RCC 7860 (cell line): ENCODE measurements around the gene ADSS1.

Experiments used
- DNase-seq: peaks from one replicate; pipeline ENCODE4 v3.0.0-alpha.2; 2015; ENCODE audit warnings: low spot score
- FAIRE-seq: peaks from 2 replicates; lab custom pipeline; 2012; peaks lifted over from hg19 to GRCh38; lab: Jason Lieb, UNC

ADSS1 gene

DNA sequence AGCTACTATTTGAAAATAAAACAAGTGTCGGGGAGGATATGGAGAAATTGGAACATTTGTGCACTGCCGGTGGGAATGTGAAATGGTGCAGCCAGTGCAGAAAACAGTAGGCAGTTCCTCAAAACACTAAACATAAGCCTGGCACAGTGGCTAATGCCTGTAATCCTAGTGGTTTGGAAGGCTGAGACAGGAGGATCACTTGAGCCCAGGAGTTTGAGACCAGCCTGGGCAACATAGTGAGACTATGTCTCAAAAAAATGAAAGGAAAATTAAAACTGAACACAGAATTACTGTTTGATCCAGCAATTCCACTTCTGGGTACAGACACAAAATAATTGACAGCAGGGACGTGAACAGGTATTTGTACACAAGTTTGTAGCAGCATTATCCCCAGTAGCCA, 41.5 kb downstream of the ADSS1 start:
- FAIRE-seq: no peak
- no peak for DNase-seq

DNA sequence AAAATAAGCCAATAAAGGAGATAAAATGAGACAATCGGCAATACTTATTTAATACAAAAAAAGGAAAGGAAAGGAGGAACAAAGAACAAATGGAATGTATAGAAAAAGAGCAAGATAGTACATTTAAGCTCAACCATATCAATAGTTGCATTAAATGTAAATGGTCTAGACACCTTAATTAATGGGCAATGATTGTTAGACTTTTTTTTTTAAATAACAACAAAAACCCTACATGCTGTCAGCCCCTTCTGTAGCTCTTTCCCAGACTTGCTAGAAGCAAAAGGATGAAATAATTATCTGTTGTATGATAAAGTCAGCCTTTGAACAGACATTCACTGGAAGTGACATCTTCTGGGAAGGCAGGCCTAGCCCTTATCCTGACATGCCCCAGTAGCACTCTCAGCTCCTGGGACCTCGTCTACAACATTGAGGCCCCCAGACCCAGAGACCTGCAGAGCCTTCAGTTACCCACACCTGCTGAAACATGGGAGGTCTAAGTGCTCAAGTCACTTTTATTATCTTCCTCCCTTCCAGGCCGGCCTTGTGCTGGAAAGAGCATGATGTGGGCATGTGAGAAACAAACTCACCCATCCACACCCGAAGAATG, 42.3 kb downstream of the ADSS1 start:
- no peak for FAIRE-seq
- no peak for DNase-seq

DNA sequence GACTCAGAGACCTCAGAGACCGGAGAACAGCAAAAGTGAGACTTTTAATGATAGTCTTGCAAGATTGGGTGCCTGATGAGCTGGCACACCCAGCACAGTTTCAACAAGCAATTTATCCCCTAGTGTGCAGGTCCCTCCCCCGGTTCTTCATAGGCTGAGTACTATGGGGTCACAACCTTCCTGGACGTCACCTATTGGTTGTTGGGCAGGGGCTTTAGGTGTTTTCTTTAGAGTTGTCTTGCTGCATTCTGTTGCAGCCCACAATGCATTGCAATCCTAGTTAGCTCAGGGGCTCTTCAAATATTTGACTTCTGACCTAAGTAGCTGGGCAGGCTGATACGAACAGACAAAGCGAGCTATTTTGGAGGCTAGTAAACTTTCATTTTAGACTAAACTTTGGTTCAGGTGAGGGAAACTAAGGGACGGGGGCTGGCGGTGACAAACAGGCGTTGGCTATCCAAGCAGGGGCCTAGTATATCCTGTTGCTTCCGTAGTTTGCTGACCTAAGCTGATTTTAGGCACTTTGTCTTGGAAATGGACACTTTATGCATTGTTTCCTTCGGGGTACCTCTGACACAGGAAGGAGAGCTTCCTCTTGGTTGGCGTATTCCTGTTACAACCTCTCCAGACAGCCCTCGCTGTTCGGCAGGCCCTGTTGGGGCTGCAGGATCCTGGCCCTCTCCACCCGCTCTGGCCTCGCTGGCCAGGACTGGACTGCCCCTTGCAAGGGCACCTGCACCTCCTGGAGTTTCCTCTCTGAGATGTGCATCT, 43.0 kb downstream of the ADSS1 start:
- FAIRE-seq (no peak), DNase-seq (no peak)

DNA sequence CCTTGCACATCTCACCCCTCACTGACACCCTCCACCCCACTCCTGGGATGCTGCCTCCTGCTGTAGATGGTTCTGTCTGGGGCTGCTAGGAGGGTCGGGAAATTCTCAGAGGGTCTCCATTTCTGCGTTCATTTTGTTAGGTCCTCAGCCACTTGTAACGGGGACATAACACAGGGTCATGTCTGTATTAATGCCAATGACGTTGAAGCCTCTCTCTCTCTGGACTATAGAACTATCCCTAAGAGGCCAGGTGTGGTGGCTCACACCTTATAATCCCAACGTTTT, 43.5 kb downstream of the ADSS1 start:
- FAIRE-seq (no peak), DNase-seq (no peak)

DNA sequence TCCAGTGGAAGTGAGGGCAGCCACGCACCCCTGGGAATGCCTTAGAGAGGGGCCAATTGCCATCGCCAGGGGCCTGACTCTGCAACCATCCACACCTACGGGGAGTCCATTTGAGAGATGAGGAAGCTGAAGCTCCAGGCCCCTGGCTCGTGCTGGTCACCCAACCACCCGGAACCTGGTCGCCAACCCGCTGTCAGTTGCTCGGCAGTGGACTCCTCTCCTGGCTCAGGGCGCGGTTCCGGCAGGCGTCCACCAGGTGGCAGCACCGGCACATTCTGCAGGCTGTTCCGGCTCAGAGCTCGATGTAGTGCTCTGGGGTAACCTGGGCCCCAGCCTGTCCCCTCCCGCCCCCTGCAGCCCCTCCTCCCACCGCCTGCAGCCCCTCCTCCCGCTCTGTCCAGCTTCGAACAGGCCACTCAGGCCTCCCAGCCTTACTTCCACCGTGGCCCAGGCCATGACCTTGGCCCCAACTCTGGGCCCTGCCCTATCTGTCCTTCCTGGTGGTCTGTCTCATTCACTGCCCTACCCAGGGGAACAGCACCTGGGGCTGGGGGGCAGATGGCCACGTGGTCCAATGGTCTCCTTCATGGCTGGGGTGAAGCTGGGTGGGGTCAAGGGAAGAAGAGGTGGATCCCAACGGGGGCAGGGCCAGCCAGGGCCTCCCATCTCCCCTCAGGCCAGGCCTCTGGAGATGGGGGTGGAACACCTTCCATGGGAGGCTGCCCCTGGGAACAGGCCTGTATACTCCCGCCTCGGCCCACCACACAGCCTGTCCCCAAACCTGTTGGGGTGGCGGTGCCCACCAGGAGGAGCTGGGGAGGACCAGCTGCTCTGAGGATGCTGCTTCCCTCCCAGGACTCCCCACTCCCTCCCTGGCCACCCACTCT, 44.7 kb downstream of the ADSS1 start:
- FAIRE-seq (no peak), DNase-seq (peak; percentile 49)

DNA sequence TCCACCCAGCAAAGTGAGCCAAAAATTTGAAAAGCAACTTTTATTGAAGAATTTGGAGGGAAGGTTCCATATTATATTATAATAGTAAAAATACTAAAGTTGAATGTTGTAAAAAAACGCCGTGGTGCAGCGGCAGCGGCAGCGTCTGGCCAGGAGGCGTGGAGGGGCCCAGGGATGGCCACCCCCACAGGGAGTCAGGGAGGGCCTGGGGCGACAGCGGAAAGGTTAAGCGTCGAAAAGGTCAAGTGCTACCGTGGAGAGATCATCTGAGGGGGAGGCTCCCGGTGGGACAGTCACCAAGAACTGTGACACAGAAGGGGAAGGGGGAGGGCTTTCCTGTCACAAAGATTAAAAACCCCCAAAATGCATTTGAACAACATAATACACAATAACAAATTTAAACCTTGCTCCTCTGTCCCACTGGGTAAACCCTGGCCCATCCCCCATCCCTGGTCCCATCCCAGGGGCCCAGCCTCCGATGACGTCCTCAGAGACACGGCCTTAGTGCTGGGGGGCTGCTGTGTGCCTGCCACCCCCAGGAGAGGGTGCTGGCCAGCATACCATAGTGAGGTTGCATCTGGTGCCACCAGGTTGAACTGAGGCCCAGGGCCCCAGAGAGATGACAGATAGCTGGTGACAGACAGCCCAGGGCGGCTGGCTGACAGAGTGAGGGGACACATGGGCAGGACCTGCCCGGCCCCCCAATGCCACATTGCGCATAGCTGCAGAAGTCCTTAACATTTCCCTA, 45.5 kb downstream of the ADSS1 start:
- FAIRE-seq: no peak
- DNase-seq: no peak

DNA sequence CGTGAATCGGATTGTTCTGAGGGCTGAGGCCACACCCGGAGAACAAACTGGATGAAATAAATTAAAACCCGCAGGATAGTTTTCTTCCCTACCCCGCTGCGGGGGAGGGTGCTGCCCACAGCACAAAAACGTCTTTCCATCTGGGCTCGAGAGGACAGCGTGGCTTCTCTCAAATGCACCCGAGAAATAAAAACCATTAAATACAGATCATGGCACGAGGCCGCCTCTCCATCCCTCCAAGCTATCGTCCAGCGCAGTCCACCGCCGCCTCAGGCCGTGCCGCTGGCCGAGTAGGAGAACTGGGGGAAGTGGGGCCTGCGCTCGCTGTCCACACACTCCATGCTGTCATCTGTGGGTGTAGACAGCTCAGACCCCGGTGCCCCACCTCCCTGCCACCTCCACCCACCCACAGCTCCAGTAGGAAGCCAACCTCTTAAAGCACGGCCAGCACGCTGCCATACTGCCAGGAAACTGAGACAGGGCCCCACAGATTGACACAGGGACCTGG, 46.1 kb downstream of the ADSS1 start:
- FAIRE-seq (no peak), DNase-seq (no peak)

DNA sequence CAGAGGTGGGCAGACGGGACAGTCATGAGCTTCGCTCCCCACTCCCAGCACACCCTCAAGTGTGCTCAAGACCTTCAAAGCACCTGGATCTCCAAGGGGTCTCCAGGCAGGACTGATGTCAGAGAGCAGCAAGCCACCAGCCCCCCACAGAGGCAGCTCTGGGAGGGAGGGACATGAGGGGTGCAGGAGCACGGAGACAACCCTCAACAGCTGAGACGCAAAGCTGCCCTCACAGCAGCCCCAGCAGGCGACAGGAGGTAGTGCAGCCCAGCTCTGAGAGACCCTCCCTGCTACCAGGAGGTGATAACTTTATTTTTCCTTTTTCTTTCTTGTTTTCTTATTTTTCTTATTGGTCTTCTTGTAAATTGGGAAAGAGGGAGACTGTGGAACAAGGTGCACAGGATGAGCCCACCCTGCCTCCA, 46.8 kb downstream of the ADSS1 start:
- DNase-seq: no peak
- no peak for FAIRE-seq

DNA sequence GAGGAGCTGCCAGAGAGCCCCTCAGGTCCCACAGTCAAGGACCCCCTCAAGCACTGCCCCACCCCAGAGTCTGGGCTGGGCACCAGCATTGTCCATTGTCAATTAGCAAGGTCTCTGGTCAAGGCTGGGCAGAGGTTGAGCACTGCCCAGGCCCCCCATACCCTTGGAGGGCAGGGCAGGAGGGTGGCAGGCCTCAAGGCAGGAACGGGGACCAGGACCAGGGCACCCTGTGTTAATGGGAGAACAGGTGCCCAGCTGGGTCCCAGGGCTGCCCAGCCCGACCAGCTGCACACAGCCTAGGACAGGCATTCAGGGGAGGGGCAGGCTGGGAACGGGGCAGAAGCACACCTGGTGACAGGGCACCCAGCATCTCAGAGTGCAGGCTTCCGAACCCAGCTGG, 47.3 kb downstream of the ADSS1 start:
- no peak for FAIRE-seq
- DNase-seq: no peak

DNA sequence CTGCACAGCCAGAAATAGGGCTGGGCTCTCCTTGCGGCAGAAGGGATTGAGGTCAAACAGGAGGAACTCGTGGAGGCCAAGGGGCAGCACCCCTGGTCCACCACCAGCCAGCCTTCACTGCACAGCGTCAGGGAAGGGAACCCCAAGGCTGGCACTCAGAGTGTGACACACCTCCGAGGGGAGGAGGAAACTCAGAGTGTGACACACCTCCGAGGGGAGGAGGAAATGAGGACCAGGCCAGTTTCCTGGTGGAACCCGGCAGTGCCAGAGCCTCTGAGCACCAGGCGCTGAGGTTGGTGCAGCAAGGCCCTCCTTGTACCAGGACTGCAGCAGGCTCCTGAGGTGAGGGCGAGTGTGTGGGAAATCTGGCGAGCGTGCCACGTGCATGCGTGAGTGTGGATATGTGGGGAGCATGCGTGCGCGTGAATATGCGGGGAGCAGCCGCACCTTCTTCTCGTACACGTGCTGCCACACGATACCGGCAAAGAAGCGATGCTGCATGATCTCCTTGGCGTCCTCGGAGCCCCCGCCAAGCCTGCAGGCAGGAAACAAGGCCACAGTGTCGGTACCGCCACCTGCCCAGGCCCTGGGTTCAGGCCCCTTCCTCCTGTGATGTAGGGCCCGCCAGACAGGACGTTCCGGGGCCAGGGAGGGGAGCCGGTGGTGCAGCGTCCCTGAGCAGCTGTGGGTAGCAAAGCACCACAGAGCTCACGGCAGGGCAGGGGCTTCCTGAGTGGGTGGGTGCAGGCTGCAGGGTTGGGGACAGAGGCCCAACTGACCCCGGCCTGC, 48.1 kb downstream of the ADSS1 start:
- DNase-seq: no peak
- FAIRE-seq: no peak

DNA sequence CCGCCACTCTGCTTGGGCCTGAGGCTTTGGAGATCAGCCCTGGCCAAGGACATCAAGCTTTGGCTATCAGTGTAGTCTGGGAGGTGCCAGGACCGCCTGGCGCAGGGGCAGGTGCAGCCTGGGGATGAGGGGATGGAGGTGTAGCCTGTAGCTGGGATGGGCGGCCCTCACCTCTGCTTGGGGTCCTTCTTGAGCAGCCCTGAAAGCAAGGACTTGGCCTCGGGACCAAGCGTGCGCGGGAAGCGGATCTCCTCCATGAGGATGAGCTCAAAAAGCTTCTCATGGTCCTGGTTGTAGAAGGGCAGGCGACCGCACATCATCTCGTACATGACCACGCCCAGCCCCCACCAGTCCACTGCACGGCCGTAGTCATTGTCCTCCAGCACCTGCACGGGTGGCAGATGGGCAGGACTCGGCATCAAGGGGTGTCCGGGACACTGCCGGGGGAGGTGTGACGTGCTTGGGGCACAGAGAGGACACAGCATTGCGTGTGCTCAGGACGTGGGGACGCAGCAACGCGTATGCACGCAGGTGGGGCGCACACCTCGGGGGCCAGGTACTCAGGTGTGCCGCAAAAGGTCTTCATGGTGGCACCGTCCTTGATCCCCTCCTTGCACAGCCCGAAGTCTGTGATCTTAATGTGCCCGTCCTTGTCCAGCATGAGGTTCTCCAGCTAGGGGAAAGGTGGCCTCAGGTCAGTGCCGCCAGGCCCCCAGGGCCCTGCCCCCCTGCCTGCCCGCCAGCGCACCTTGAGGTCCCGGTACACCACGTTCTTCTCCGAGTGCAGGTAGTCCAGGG, 48.9 kb downstream of the ADSS1 start:
- no peak for DNase-seq
- FAIRE-seq: no peak

DNA sequence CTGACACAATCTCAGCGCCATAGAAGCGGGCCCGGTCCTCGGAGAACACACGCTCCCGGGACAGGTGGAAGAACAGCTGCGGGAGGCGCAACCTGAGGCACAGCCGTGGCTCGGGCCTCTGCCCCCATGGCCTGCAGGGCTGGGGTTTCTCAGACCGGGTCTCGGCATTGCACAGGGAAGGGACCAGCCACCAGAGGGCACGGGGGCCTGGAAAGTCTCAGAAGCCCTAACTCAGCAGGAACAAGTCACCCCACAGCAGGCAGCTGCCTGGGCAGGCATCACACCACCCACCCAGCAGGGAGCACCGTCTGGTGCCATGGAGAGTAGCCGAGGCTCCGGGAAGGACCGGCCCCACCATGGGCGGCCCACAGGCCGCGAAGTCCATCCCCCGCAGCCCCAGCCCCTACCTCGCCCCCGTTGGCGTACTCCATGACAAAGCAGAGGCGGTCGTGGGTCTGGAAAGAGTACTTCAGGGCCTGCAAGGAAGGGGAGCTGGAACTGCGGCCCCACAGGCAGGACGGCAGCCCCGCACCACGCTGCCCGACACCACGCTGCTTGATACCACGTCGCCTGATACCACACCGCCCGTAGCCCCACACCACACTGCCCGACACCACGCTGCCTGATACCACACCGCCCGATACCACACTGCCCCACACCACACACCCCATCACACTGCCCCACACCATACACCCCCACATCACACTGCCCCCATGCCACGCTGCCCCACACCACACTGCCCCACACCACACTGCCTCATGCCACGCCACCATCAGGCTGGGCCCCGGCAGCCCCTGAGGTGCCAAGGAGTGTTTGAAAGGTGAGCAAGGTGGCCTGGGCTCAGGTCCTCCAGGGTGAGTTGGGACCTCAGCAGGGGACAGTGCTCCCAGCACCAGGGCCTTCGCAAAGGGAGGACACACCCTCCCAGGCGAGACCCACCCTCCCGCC, 49.8 kb downstream of the ADSS1 start:
- DNase-seq: no peak
- FAIRE-seq: no peak

DNA sequence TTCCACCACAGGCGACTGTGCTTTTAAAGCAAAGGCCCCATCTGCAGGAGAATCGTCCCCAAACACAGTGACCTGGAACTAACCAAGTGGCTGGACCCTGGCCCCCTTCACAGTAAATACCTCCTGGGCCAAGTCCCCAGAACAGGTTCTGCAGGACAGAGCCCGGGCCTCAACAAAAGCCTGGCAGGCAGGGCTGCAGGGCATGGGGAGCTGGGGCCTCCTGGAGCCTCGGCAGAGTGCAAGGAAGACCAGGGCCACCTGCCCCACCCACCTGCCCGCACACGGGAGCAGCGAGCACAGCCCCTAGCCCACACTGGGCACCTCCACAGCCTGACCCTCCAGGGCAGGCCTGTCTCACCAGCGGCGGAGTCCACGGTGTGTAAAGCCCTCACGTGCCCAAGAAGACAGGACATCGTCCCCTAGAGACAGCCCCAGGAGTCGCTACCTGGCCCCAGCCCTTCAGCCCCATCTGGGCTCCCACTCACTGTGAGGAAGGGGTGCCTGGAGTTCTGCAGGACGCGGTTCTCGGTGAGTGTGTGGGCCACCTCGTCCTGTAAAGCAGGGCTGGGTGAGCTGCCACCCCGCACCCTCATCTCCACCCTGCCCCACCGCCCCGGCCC, 50.5 kb downstream of the ADSS1 start:
- FAIRE-seq (no peak), DNase-seq (no peak)

DNA sequence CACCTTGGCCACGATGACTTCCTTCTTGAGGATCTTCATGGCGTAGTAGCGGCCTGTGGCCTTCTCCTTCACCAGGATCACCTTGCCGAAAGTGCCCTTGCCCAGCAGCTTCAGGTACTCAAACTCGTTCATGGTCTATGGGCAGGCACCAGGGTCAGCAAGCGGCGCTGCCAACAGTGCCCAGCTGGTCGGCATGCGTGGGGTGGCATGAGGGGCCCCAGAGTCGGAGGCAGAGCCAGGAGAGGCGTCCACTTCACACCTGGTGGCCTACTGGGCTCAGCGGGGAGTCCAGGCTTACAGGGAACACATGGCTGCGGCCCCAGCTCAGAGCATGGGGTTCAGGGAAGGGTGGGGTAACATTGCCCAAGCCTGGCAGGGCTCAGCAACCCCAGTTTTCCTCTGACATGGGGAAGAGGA, 51.1 kb downstream of the ADSS1 start:
- no peak for FAIRE-seq

DNA sequence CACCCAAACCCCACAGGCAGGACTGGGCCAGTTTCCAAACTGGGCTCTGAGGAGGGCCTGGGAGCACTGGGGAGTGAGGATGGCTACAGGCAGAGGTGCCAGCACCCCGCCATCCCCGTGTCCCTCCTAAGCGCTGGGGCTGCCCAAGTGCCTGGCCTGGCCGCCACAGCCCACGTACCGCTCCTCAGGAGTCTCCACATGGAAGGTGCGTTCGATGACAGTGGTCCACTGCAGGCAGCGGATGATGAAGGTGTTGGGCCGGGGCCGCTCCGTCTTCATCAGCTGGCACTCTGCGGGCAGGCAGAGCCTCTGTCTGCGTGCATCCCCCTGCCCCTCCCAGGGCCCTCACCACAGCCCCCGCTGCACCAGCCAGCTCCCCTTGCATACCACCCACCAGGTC, 52.5 kb downstream of the ADSS1 start:
- FAIRE-seq: no peak

More for the DNA sequence above, 51.1 kb downstream of the ADSS1 start:
- no peak for DNase-seq

DNA sequence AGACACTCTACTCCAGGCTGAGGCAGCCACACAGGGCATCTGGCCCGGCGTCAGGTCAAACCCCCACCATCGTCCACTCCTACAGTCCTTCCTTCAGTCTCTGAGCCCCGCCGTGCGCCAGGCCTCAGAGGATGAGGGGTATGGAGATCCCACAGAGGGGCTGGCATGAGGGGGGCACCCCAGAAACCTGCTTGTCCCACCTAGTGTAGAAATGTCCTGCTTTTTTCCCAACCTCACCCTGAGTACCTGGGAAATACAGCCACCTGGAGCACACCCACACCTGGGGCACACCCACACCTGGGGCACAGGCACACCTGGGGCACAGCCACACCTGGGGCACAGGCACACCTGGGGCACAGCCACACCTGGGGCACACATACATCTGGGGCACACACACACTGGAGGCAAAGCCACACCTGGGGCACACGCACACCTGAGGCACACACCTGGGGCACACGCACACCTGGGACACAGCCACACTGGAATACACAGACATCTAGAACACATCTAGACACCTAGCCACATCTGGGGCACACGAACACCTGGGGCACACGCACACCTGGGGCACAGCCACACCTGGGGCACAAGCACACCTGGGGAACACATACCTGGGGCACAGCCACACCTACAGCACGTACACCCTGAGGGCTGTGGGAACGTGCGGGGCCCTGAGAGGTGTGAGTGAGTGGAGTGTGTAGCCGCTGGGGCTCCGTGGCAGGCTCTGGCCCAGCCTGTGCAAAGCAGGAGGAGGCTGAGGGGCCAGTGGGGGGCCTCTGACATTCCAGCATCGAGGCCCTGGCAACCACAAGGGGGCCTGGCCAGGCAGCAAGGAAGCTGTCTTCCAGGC, 53.2 kb downstream of the ADSS1 start:
- no peak for FAIRE-seq

More for the DNA sequence above, 52.5 kb downstream of the ADSS1 start:
- no peak for DNase-seq

DNA sequence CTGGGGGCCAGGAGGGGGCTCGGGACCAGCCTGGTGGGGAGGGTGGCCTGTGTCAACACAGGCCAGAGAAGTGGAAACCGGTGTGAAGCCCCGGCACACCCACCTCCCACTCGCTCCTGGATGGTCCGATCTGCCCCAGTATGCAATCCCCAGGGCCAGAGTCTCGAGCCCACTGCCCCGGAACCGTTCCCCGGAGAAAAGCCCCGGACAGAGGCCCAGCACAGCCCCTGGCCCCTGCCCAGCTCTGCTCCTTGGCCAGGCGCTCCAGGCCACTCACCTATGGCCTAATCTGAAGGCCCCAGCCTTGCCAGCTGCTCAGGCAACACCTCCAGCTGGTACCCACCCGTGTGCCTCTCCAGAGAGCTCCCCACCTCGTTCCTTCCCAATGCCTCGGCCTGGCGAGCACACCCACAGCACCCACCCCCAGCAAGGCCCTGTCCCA, 53.8 kb downstream of the ADSS1 start:
- no peak for FAIRE-seq

More for the DNA sequence above, 53.2 kb downstream of the ADSS1 start:
- no peak for DNase-seq

More for the DNA sequence above, 53.8 kb downstream of the ADSS1 start:
- DNase-seq: no peak
